ENCODE data around the gene MCF2L. TPM values are rescaled to one million over a fixed set of nuclear protein-coding genes. Genes with fewer than 3 reads are reported as not detected.

MCF2L gene
- total RNA-seq, 1 experiment from 2014 or later: 9.4 TPM

DNA sequence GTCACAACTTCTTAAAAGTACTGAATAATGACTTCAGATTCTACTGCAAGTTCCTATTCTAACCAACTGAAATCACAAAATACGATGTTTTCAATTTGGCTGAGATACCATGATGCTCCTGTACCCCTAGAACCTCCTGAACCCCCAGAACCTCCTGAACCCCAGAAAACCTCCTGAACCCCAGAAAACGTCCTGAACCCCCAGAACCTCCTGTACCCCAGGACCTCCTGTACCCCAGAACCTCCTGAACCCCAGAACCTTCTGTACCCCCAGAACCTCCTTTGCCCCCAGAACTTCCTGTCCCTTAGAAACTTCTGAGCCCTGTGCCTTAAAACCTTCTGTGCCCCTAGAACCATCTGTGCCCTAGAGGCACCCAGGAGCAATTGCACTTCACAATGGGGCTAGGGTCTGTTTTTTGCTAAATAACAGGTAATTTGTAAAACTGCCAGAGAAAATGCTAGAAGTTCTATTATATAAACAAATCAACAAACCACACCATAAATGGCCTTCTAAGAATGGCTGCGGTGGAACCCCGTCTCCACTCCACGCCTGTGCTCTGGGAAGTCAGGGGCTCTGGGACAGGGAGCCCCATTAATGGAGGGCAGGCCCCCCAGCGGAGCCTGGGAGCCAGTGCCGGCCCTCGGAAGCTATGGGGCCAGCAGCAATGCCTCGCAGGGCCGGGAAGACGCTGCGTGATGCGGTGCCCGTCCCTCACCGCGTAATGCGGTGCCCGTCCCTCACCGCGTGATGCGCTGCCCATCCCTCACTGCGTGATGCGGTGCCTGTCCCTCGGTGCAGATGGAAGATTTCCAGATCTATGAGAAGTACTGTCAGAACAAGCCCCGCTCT lies 115.3 kb downstream of the MCF2L start:
- Histone ChIP-seq H3K36me3 (no peaks in the 10 kb centered on the region), H3K27ac (no peak overlapping the region), H3K4me1 (replicated peaks) (no peaks in the 10 kb centered on the region), H3K9me3 (replicated peaks) (no peaks in the 10 kb centered on the region), H3K4me3 (no peak overlapping the region), H3K27me3 (replicated peaks) (no peaks in the 10 kb centered on the region)
- no peak for DNase-seq (ENCODE audit: low read depth in 1 of 2, low spot score in 2 of 2)

DNA sequence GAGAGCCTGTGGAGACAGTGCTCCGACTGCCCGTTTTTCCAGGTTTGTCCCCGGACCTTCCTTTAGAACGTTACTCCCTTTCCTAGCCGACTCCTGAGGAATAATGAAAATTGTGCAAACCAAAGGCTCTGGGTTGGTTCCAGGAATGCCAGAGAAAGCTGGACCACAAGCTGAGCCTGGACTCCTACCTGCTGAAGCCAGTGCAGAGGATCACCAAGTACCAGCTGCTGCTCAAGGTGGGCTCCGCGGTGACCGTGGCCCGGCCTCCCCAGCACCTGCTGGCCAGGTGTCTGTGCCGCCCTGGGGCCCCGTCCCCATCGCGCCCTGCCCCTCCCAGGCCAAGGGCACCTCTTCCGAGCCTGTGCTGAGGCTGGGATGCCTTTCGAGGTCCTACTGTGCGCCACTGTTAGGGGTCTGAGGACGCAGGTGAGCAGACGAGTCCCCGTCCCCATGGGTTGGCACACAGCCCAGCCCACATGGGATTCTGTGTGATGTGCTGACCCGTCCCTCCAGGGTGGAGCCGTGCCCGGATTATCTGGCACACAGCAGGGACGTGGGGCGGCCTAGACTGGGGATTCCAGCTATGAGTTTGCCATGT lies 116.0 kb downstream of the MCF2L start:
- DNase-seq (ENCODE audit: low read depth in 1 of 2, low spot score in 2 of 2): no peak
- H3K4me3 ChIP-seq: no peak overlapping the region
- H3K36me3 ChIP-seq: no peaks in the 10 kb centered on the region
- no peaks in the 10 kb centered on the region for H3K27me3 ChIP-seq (replicated peaks)
- H3K4me1 ChIP-seq (replicated peaks): no peaks in the 10 kb centered on the region
- no peak overlapping the region for H3K27ac ChIP-seq
- H3K9me3 ChIP-seq (replicated peaks): no peaks in the 10 kb centered on the region

DNA sequence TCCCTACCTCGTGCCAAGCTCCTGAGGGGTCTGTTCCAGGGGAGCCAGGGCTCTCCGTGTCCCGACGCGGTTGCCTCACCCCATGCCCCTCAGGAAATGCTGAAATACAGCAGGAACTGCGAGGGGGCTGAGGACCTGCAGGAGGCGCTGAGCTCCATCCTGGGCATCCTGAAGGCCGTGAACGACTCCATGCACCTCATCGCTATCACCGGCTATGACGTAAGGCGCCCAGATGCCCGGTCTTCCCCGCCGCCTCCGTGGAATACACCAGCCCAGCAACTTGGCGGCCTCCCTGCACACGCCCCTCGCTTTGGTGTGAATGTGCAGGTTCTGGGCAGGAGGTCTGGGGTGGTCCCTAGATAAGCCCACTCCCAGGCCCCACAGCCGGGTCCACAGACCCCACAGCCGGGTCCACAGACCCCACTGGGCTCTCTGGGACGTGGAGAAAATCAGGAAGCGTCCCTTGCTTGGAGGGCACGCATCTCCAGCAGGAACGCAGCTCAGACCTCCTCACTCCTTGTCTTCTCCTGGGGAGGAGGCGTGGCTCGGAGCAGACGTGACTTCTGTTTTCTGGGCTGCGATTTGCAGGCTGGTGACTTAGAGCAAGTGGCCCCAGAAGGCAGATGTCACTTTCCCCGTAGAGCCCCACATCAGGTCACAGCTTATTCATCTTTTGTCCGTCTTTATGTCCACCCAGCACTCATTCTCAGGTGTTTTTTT lies 117.2 kb downstream of the MCF2L start:
- H3K4me3 ChIP-seq: no peak overlapping the region
- no peak overlapping the region for H3K27ac ChIP-seq
- no peak for DNase-seq (ENCODE audit: low read depth in 1 of 2, low spot score in 2 of 2)
- H3K27me3 ChIP-seq (replicated peaks): no peaks in the 10 kb centered on the region
- H3K9me3 ChIP-seq (replicated peaks): no peaks in the 10 kb centered on the region
- H3K4me1 ChIP-seq (replicated peaks): no peaks in the 10 kb centered on the region
- H3K36me3 ChIP-seq: no peaks in the 10 kb centered on the region

DNA sequence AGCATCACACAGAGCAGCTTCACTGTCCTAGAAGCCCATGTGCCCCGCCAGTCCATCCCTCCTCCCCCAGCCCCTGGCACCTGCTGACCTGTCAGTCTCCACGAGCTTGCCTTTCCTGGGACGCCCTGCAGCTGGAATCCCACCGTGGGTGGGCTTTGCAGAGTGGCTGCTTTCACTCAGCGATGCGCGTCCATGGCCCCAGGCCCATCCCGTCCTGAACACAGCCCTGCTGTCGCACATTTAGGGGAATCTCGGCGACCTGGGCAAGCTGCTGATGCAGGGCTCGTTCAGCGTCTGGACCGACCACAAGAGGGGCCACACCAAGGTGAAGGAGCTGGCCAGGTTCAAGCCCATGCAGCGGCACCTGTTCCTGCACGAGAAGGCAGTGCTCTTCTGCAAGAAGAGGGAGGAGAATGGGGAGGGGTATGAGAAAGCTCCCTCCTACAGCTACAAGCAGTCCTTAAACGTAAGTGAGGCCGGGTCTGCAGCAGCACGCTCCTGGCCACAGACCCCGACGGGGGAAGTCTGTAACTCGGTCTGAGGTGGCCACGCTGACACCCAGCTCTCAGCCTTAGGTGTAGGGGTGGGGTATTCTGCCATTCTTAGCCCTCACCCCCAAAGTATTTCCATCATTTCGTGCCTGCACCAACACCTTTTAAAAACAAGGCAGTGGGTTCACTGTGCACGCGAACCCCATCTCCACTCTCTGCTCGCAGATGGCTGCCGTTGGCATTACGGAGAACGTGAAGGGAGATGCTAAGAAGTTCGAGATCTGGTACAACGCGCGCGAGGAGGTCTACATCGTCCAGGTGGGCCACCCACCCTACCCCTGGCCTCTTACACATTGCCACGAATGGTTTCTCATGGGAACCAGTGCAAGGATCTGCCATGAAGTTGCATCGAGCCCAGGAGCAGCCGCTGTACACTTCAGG lies 118.2 kb downstream of the MCF2L start:
- H3K9me3 ChIP-seq (replicated peaks): no peaks in the 10 kb centered on the region
- no peak overlapping the region for H3K27ac ChIP-seq
- no peak for DNase-seq (ENCODE audit: low read depth in 1 of 2, low spot score in 2 of 2)
- no peaks in the 10 kb centered on the region for H3K4me1 ChIP-seq (replicated peaks)
- H3K27me3 ChIP-seq (replicated peaks): no peaks in the 10 kb centered on the region
- H3K36me3 ChIP-seq: no peaks in the 10 kb centered on the region
- H3K4me3 ChIP-seq: no peak overlapping the region

DNA sequence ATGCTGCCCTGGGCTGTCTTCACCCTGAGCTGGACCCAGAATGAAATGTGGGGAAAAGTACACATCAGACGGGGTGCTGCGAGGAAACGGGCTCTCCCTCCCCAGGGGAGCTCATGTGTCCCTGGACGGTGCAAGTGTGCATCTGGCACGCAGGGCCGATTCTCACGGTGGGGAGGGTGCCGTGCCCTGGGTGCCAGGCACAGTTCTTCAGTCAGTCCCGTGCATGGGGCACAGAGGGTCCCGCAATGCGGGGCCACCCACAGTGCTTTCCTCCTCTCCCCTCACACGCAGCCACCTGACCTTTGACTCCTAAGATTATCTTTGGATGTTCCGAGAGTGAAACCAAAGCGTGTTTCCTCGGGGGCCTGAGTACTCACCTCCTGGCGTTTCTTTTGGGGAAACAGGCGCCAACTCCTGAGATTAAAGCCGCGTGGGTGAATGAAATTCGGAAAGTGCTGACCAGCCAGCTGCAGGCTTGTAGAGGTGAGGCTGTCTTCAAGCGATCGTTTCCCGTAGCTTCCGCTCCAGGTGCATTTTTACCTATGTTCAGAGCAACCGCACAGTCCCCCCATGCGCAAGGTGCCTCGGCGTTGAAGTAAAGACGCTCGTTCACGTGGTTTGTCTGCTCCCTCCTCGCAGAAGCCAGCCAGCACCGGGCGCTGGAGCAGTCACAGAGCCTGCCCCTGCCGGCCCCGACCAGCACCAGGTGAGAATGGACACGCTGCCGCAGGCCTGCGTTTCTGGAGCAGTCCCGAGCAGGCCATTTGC lies 119.1 kb downstream of the MCF2L start:
- Histone ChIP-seq H3K27ac (no peak overlapping the region), H3K9me3 (replicated peaks) (no peaks in the 10 kb centered on the region), H3K4me1 (replicated peaks) (no peaks in the 10 kb centered on the region), H3K4me3 (no peak overlapping the region), H3K36me3 (no peaks in the 10 kb centered on the region), H3K27me3 (replicated peaks) (no peaks in the 10 kb centered on the region)
- DNase-seq (ENCODE audit: low read depth in 1 of 2, low spot score in 2 of 2): no peak

GRCh38 chr13:113088691-113089020 lies 119.6 kb downstream of the MCF2L start:
- no peaks in the 10 kb centered on the region; the same call in 1 of the 2 replicates for H3K27me3 ChIP-seq (replicated peaks)
- no peak overlapping the region for H3K4me3 ChIP-seq
- H3K36me3 ChIP-seq: no peaks in the 10 kb centered on the region
- H3K4me1 ChIP-seq (replicated peaks): no peaks in the 10 kb centered on the region
- H3K27ac ChIP-seq: no peak overlapping the region
- DNase-seq (ENCODE audit: low read depth in 1 of 2, low spot score in 2 of 2): no peak
- no peaks in the 10 kb centered on the region for H3K9me3 ChIP-seq (replicated peaks)

DNA sequence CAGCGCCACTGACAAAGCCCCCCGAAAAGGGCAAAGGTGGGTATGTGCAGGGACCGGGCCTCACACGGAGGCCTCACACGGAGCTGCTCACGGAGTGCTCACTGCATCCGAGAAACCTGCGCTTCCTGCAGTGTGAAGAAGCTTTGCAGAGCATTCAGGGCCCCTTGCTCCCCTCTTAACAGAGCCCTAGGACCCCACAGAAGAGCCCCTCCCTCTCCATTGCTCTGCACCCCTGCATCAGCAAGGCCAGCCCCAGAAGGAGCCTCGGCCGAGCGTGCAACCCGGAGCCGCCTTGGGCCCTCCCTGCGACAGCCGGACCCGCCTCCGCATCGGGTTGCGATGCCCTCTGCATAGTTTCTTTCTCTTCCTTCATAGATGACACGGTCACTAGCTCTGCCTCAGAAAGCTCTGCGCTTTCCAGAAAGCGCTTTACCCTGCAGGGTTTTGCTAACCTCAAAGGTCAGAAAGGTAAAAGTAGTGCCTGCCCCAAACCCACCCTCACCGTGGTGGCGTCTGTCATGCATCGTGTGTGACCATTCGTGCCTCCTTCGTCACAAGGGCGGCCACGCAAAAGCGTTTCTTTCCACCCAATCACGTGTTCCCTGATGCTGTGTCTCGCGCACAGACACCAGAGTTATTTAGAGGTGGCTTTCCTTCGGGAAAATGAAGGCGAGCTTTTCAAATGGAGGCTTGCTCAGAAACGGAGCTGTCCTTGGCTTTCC lies 120.8 kb downstream of the MCF2L start:
- H3K36me3 ChIP-seq: no peaks in the 10 kb centered on the region
- H3K4me1 ChIP-seq (replicated peaks): no peaks in the 10 kb centered on the region
- H3K27me3 ChIP-seq (replicated peaks): no peaks in the 10 kb centered on the region; the same call in 1 of the 2 replicates
- no peaks in the 10 kb centered on the region for H3K9me3 ChIP-seq (replicated peaks)
- H3K4me3 ChIP-seq: no peak overlapping the region
- no peak overlapping the region for H3K27ac ChIP-seq
- DNase-seq (ENCODE audit: low read depth in 1 of 2, low spot score in 2 of 2): no peak

DNA sequence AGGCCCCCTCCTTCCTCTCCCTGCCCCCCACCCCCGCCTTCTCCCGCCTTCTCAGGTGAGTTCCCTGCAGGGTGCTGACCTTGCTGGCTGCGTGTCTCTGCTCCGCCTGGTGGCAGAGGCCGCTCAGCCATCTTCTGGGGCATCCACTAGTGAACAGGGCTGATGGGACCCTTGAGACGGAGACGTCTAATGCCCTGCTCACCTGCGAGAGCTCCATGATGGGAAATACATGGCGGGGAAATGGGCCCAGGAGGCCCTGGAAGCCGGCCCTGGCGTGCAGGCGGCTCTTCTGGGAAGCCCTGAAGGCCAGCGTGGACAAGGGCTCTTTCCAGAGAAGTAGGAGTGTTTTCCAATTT lies 121.4 kb downstream of the MCF2L start:
- no peaks in the 10 kb centered on the region for H3K9me3 ChIP-seq (replicated peaks)
- H3K27me3 ChIP-seq (replicated peaks): no peaks in the 10 kb centered on the region; the same call in 1 of the 2 replicates
- H3K4me1 ChIP-seq (replicated peaks): no peaks in the 10 kb centered on the region
- H3K36me3 ChIP-seq: no peaks in the 10 kb centered on the region
- DNase-seq (ENCODE audit: low read depth in 1 of 2, low spot score in 2 of 2): no peak
- no peak overlapping the region for H3K4me3 ChIP-seq
- H3K27ac ChIP-seq: no peak overlapping the region

DNA sequence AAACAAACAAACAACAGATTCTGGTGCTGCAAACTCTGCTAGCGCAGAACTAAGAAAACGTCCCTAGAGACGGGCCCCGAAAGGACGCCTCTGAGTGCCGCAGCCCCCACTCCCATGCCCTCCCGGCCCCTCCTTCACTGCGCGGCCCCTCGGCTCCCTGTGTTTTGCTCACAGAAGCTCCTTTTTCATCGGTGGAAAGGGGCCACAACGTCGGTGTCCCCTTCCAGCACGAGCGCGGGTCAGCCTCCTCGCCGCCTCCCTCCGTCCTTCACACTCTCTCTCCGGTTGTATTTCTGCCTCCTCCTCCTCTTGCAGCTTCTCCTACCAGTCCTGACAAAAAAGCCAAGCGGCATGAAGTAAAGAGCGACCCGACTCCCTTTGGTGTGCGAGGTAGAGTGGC lies 121.8 kb downstream of the MCF2L start:
- no peaks in the 10 kb centered on the region for H3K4me1 ChIP-seq (replicated peaks)
- H3K27ac ChIP-seq: no peak overlapping the region
- H3K9me3 ChIP-seq (replicated peaks): no peaks in the 10 kb centered on the region
- no peak for DNase-seq (ENCODE audit: low read depth in 1 of 2, low spot score in 2 of 2)
- H3K27me3 ChIP-seq (replicated peaks): no peaks in the 10 kb centered on the region; the same call in 1 of the 2 replicates
- no peaks in the 10 kb centered on the region for H3K36me3 ChIP-seq
- H3K4me3 ChIP-seq: no peak overlapping the region

- no peaks in the 10 kb centered on the region; the same call in 1 of the 2 replicates for H3K27me3 ChIP-seq (replicated peaks)
- H3K27ac ChIP-seq: no peak overlapping the region
Observed at GRCh38 chr13:113091211-113091771, 122.3 kb downstream of the MCF2L start.

GRCh38 chr13:113091891-113092775 lies 123.1 kb downstream of the MCF2L start:
- no peak for DNase-seq (ENCODE audit: low read depth in 1 of 2, low spot score in 2 of 2)
- no peaks in the 10 kb centered on the region for H3K9me3 ChIP-seq (replicated peaks)
- H3K4me3 ChIP-seq: no peak overlapping the region
- no peaks in the 10 kb centered on the region; the same call in 1 of the 2 replicates for H3K27me3 ChIP-seq (replicated peaks)
- H3K36me3 ChIP-seq: no peaks in the 10 kb centered on the region
- no peaks in the 10 kb centered on the region for H3K4me1 ChIP-seq (replicated peaks)
- no peak overlapping the region for H3K27ac ChIP-seq

More at GRCh38 chr13:113091211-113091771, 122.3 kb downstream of the MCF2L start:
- no peak overlapping the region for H3K4me3 ChIP-seq
- no peaks in the 10 kb centered on the region for H3K36me3 ChIP-seq
- H3K9me3 ChIP-seq (replicated peaks): no peaks in the 10 kb centered on the region
- H3K4me1 ChIP-seq (replicated peaks): no peaks in the 10 kb centered on the region
- DNase-seq (ENCODE audit: low read depth in 1 of 2, low spot score in 2 of 2): no peak
